Keratinocyte (primary cell): Measurements from ENCODE around the gene TSPAN7. TPM values are rescaled to one million over a fixed set of nuclear protein-coding genes. Genes with fewer than 3 reads are reported as not detected.

Source experiments
- DNase-seq: peaks from one replicate; pipeline ENCODE4 v3.0.0-alpha.2; 2011; ENCODE audit warnings: low read depth, missing footprints, low spot score
- FAIRE-seq: peaks from 2 replicates; lab custom pipeline; 2011; peaks lifted over from hg19 to GRCh38; lab: Jason Lieb, UNC
- H2AFZ ChIP-seq: 2 replicates; pipeline ENCODE4 v1.6.0; 2012; ENCODE audit warnings: low read length, control low read depth, inconsistent platforms; ENCODE audit not compliant: control insufficient read depth
- H3K27ac ChIP-seq: 2 replicates; pipeline ENCODE4 v1.5.1; 2011; ENCODE audit warnings: low read length; ENCODE audit not compliant: control insufficient read depth, insufficient read depth
- H3K27me3 ChIP-seq: 3 replicates; pipeline ENCODE4 v1.6.0; 2011; ENCODE audit warnings: low read length; ENCODE audit not compliant: control insufficient read depth, insufficient read depth; ENCODE audit errors: extremely low read depth
- H3K36me3 ChIP-seq, 2 experiments: 2 replicates in 1 of 2; 3 replicates in 1 of 2; pipeline ENCODE4 v1.5.1; 2011; ENCODE audit warnings: low read length in 2 of 2, mild to moderate bottlenecking in 1 of 2; ENCODE audit not compliant: control insufficient read depth in 2 of 2, insufficient read depth in 2 of 2; ENCODE audit errors: extremely low read depth in 1 of 2
- H3K4me1 ChIP-seq: 3 replicates; pipeline ENCODE4 v1.5.1; 2011; ENCODE audit warnings: low read length; ENCODE audit not compliant: control insufficient read depth, insufficient read depth; ENCODE audit errors: extremely low read depth
- H3K4me2 ChIP-seq: 3 replicates; pipeline ENCODE4 v1.6.0; 2011; ENCODE audit warnings: low read depth, low read length; ENCODE audit not compliant: control insufficient read depth, insufficient read depth; ENCODE audit errors: extremely low read depth
- H3K4me3 ChIP-seq, 3 experiments: fragments of 200-600 bp in 1 of 3; sonication (generic) in 1 of 3; 2 replicates in 2 of 3; 3 replicates in 1 of 3; pipeline ENCODE4 v1.5.1; 2011 to 2016; ENCODE audit warnings: low read length in 3 of 3, mild to moderate bottlenecking in 3 of 3, control low read depth in 2 of 3, inconsistent platforms in 1 of 3, low read depth in 1 of 3, mixed read lengths in 1 of 3, mixed run types in 1 of 3, moderate library complexity in 1 of 3; ENCODE audit not compliant: control insufficient read depth in 2 of 3, insufficient read depth in 2 of 3; ENCODE audit errors: extremely low read depth in 1 of 3
- H3K79me2 ChIP-seq: 2 replicates; pipeline ENCODE4 v1.6.0; 2012; ENCODE audit warnings: low read length; ENCODE audit not compliant: control insufficient read depth, insufficient read depth
- H3K9ac ChIP-seq: 3 replicates; pipeline ENCODE4 v1.6.0; 2011; ENCODE audit warnings: low read length; ENCODE audit not compliant: control insufficient read depth, insufficient read depth; ENCODE audit errors: extremely low read depth
- H3K9me1 ChIP-seq: 3 replicates; pipeline ENCODE4 v1.6.0; 2011; ENCODE audit warnings: low read length; ENCODE audit not compliant: control insufficient read depth, insufficient read depth; ENCODE audit errors: extremely low read depth
- H3K9me3 ChIP-seq: 2 replicates; pipeline ENCODE4 v1.5.1; 2012; ENCODE audit warnings: low read depth, low read length; ENCODE audit not compliant: control insufficient read depth
- H4K20me1 ChIP-seq: 3 replicates; pipeline ENCODE4 v1.6.0; 2011; ENCODE audit warnings: low read length; ENCODE audit not compliant: control insufficient read depth, insufficient read depth; ENCODE audit errors: extremely low read depth
- CTCF ChIP-seq, 3 experiments: IDR thresholded peaks in 1 of 3; conservative IDR thresholded peaks in 1 of 3; optimal IDR thresholded peaks in 1 of 3; 2 replicates in 2 of 3; 3 replicates in 1 of 3; pipeline versions ENCODE3 to v1.5.1; 2011; ENCODE audit warnings: low read length in 3 of 3, mild to moderate bottlenecking in 3 of 3, moderate library complexity in 2 of 3, control low read depth in 1 of 3, inconsistent platforms in 1 of 3; ENCODE audit not compliant: insufficient read depth in 2 of 3; ENCODE audit errors: extremely low read depth in 1 of 3
- EZH2 ChIP-seq: IDR thresholded peaks from one replicate; pipeline ENCODE4 v1.6.1; 2012; ENCODE audit warnings: inconsistent platforms, mild to moderate bottlenecking, low read length, moderate library complexity
- dilution Hi-C: fragments of 300-500 bp; cut with MboI; formaldehyde crosslinking; loops from one replicate; pipeline ENCODE4 v1.7.0; 2020; ENCODE audit warnings: low sequenced_read_pairs; ENCODE audit not compliant: extremely low pct_ligation_motif_present
- polyA plus RNA-seq, 5 experiments: library from polyadenylated mRNA; depleted of rRNA in 3 of 5; stranded (reverse) in 3 of 5; stranded (forward) in 1 of 5; unstranded in 1 of 5; fragments of >200 nt; gene quantifications; 1 replicate in 1 of 5; 2 replicates in 3 of 5; 3 replicates in 1 of 5; pipeline versions ENCODE4 v1.2.1 to v1.2.3, GENCODE V29; 2011 to 2012; ENCODE audit warnings: missing spikeins in 2 of 5, low read depth in 1 of 5, low replicate concordance in 1 of 5

The TSPAN7 gene
- polyA plus RNA-seq, 1 donor (not counting 4 experiments of a cell fraction or from before 2014, with no cell fraction given): 2.3 TPM

DNA sequence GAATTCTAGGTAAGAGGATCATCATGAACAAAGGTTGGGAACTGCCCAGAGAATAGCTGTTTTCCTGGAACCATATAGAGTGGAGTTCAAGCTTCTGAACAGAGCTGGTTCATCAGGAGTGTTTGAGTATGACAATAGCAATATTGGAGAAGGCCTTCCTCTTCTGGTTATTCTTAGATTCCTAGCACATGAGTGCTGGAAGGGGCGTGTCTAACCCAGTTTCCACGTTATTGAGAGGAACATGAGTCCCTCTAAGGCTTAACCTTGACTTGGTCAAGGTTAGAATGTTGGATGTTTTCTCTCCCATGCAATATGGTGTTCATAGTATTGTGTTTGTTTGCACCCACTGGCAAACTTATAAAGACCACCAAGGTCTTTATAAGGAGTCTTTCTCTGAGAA is 101.3 kb downstream of the TSPAN7 start:
- DNase-seq (no peak), FAIRE-seq (no peak)
- Histone ChIP-seq H3K9me1 (no peaks in the 10 kb centered on the region), H3K9me3 (no peaks in the 10 kb centered on the region), H2AFZ (no peak overlapping the region), H3K36me3 (no peaks in the 10 kb centered on the region), H3K27ac (no peak overlapping the region), H4K20me1 (no peaks in the 10 kb centered on the region), H3K4me2 (no peak overlapping the region), H3K9ac (no peak overlapping the region), H3K27me3 (no peaks in the 10 kb centered on the region), H3K79me2 (no peaks in the 10 kb centered on the region), H3K4me1 (peaks cover 4% of the 10 kb centered on the region), H3K4me3 (no peak overlapping the region)
- TF ChIP-seq CTCF (optimal IDR thresholded peaks at IDR 0.05 in 1 of 3, IDR thresholded peaks at IDR 0.05 in 1 of 3, conservative IDR thresholded peaks at IDR 0.05 in 1 of 3; ENCODE audit: extremely low read depth in 1 of 3, insufficient read depth in 2 of 3, low read length in 3 of 3): no peak
- dilution Hi-C loops: no loop called here

DNA sequence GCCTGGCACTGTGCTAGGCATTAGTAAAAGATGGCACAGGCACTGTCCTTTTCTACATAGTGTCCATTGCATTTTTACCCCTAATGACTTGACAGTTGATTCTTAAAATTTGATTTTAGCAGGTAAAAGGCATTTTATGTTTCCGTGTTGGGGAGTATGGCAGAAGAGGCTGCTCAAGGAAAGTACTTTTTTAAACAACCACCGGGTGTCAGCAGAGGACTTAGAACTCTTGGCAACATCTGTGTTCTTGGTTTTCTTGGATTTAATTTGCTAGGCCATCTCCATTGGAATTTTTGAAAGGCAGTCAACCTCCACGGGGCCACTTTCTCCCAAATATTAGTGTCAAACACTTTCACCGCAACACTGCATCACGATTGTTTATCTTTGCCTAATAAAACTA is 102.9 kb downstream of the TSPAN7 start:
- Histone ChIP-seq H3K4me3 (no peak overlapping the region), H3K79me2 (no peaks in the 10 kb centered on the region), H3K9me1 (no peaks in the 10 kb centered on the region), H3K36me3 (no peaks in the 10 kb centered on the region), H3K4me2 (no peak overlapping the region), H3K4me1 (peaks cover 4% of the 10 kb centered on the region), H4K20me1 (no peaks in the 10 kb centered on the region), H3K9ac (no peak overlapping the region), H3K9me3 (no peaks in the 10 kb centered on the region), H3K27ac (no peak overlapping the region), H2AFZ (no peak overlapping the region), H3K27me3 (no peaks in the 10 kb centered on the region)
- FAIRE-seq (peak; percentile 75), DNase-seq (no peak)
- peak; percentile 45 to 47 (median 46) for TF ChIP-seq CTCF (optimal IDR thresholded peaks at IDR 0.05 in 1 of 3, IDR thresholded peaks at IDR 0.05 in 1 of 3, conservative IDR thresholded peaks at IDR 0.05 in 1 of 3; ENCODE audit: extremely low read depth in 1 of 3, insufficient read depth in 2 of 3, low read length in 3 of 3)
- no peak for TF ChIP-seq EZH2
- dilution Hi-C loops: no loop called here
